Measurements from ENCODE around the gene KLF7.
A peak's percentile ranks its signal among the peaks of the same experiment; 100 is the strongest.

KLF7 gene

GRCh38 chr2:207148020-207148419, 17.7 kb downstream of the KLF7 start:
- DNase-seq, result no peak

GRCh38 chr2:207144173-207144785, 21.5 kb downstream of the KLF7 start:
- DNase-seq, result peak; percentile 49

DNA sequence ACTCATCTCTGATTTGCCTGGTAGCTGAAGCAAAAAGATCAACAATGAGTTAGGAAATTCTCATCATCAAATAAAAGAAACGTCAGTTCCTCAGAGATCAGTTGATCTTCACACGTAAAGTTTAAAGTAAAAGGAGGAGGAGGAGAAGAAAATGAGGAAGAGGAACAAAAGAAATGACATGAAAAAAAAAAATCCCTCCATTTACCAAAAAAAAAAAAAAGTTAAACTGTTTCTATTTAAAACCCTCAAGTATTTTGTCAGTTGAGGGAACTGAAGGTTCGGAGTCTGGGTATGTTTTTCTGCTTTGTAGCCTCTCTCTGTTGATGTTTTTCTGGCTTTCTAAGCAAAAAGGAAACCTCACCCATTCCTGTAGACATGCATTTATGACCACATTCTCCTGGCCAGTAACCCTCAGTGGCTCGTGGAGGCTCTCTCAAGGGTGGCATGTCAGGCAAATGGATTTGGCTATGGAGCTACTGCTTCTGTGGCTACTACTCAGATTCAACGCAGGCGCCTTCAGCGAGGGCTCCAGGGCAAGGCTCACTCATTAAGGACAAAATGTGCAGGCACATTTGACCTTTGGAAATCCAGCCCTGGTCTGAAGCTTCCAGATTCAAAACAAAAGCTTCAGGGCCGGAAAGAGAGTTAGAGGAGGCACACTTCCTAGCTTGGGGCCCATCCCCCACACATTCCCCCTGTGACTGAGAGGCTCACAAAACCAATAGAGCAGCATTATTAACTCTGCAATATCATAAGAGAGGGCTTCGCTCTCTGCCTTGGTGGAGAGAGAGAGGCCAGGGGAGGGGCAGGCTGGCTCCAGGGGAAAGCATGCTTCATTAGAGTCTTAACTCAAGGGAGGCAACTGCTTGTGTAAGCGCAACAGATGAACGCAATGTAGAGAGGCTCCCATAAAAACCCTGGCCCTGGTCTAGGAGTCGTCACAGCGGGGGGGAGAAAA, 22.3 kb downstream of the KLF7 start:
- DNase-seq, result peak; percentile 85

DNA sequence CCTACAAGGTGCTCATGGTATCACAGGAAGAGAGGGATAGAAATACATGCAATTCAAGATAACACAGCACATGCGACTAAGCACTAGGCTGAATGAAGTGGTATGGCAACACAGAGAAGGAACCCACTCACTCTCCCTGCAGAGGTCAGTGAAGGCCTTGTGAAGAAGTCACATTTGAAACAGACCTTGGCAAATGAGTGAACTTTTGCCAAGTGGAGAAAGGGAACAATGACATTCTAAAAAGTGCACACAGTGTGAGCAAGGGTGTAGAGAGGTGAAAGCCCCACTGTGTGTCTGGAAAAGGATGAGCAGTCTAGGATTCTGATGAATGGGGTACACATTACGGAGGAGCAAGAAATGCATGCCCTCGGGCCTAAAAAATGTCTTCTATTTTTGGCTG, 23.3 kb downstream of the KLF7 start:
- peak; percentile 74 for DNase-seq

GRCh38 chr2:207141386-207141785, 24.4 kb downstream of the KLF7 start:
- peak; percentile 74 for DNase-seq

GRCh38 chr2:207140265-207140664, 25.5 kb downstream of the KLF7 start:
- no peak for DNase-seq

- DNase-seq, result peak; percentile 36
These were observed 26.2 kb downstream of the KLF7 start for GRCh38 chr2:207139552-207139951.

DNA sequence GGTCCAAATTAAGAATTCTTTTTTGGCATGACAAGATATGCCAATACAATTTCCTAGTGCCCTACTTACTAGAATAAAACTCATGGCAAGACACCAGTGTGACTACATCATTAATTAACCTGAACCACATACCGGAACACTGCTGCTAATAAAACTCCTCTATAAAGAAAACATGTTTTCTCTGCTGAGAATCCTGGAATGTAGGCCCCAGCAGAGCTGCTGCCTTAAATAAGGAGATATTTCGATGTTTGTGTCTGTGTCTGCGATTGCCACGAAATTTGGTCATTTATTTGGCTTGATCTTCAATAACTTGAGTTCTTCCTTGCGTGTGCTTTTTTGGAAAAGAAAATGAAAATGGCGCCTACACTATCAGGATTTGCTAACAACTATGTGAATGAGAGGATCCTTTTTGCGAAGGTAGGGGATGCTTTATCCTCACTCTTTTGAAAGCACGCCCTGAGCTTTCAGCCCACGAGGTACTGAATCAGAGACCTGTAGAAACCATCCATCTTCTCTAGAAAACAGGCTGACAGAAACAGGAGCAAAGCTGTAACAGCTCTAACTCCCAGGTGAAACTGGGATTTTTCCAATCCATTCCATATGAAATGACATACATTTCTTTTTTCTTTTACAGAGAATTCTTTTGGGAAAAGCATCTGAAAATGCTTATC, 27.0 kb downstream of the KLF7 start:
- DNase-seq, result no peak

GRCh38 chr2:207137596-207138337, 28.0 kb downstream of the KLF7 start:
- no peak for DNase-seq

GRCh38 chr2:207136874-207137273, 28.9 kb downstream of the KLF7 start:
- no peak for DNase-seq

DNA sequence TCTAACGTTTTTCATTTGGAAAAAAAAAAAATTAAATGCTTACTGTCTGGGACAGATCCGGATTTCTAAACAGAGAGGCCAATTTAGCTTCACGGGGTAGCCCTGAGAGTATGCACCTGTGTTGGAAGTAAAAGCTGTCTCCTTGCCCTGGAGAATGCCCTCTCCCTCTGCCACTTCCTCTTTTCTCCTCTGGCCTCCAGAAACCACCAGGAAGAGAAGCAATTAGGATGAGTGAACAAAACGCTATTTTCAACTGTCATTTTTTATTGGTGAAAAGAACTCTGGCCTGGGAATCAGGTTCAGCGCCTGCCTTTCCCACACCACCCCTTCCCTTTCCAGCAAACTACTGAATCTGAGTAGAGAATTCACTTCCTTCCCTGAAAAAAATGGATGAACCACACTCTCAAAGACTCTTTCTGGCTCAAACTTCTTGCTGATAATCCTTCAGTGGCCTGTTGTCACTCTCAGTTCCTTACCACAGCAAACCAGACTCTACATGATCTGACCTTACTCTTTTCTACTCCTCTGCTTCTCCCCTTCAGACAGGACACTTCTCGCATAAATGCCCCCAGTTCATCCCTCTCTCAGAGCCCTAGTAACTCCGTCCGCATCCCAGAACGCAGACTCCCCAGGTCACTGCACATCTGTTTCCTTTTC, 29.8 kb downstream of the KLF7 start:
- peak; percentile 87 for DNase-seq

DNA sequence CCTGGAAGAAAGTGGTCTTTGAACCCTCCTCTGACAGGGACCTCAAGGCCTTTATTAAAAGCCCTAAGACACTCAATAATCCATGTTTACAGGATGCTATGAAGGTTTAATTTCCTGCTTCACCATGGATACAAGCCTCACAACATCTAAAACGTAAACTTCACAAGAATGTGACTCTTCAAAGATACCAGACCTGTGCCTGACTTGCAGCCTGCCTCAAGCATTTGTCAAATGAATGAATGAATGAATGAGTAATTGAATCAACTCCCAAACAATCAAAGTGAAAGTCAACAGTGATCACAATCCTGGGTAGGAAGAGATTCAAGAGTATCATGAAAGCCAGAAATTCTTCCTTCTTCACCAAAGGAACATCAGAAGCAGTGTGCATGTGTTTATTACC, 30.4 kb downstream of the KLF7 start:
- DNase-seq, result no peak

GRCh38 chr2:207133820-207134519, 31.8 kb downstream of the KLF7 start:
- DNase-seq, result no peak

DNA sequence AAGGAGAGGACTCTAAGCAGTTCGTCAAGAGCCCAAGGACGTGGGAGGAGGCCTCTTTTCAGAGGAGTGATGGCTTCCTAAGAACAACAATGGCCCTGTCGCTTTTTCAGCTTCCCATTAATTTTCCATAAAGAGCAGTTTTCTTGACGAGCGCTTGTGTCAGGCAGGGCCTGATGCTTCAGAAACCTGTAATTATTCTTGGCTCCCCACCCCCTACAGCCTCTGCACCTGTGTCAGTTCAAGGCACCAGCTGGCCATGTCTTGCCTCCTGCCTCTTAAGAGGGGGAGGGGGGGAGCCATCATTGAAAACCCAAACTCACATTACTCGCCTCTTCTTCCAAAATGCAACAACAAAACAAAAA, 32.3 kb downstream of the KLF7 start:
- no peak for DNase-seq

- no peak for DNase-seq
These were observed 33.7 kb downstream of the KLF7 start for GRCh38 chr2:207132019-207132418.

DNA sequence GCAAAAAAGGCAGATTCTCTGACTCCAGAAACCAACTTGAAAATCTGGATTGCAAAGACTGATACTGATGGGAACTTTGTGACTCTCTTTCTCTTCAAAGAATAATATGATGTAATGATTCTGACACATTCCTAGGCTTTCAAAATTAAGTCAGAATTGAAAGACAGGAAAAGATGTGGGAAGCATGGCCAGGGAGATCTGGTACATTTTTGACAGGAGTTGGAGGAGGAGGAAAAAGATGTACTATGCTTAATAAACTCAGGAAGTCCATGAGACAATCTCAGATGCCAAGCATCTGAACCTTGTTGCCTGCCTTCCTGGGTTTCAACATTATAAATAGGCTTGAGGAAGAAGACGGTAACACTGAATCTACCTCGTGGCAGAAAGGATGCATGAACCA, 34.2 kb downstream of the KLF7 start:
- DNase-seq, result no peak

- DNase-seq, result no peak
These were observed 34.7 kb downstream of the KLF7 start for GRCh38 chr2:207130958-207131521.

DNA sequence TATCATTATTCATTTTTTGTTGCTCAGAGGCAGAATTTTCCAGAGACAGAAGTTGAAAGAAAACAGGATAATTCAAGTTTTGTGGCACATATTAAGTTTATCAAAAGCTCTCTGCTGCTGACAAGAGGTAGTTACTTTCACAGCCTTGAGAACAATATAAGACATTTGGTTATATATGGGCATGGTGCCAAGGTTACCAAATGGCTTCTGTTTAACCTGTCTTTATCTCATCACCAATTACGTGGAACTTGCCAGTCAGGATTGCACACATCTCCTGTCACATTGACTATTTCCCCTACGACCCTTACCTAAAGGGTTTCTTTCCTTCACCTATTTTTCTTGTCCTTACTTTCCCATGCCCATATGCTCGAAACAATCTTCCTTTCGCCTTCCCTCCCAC, 35.9 kb downstream of the KLF7 start:
- DNase-seq, result no peak

GRCh38 chr2:207128867-207129266, 36.9 kb downstream of the KLF7 start:
- DNase-seq, result peak; percentile 24

DNA sequence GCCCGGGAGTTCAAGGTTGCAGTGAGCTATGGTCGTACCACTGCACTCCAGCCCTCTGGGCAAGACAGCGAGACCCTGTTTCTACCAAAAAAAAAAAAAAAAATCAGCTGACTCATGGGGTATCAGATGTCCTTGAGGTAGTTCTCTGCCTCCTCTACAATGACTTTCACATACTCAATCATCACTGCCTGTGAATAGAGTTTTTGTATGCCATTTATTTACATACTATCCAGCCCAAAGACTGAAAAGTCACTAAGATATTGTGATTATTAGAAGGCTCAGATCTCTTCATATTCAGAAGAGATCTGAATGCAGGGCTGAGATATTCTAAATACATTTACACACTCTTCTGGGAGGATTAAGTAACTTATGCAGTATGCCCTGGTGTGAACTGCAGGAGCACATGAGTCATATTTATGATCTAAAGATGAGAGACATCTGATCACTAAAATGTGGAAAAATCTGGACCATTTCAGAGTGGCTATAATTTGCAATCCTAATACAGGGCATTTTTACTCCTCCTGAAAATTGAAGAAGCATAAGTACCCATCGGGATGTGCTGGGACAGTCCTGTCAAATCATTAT, 38.9 kb downstream of the KLF7 start:
- DNase-seq, result no peak

DNA sequence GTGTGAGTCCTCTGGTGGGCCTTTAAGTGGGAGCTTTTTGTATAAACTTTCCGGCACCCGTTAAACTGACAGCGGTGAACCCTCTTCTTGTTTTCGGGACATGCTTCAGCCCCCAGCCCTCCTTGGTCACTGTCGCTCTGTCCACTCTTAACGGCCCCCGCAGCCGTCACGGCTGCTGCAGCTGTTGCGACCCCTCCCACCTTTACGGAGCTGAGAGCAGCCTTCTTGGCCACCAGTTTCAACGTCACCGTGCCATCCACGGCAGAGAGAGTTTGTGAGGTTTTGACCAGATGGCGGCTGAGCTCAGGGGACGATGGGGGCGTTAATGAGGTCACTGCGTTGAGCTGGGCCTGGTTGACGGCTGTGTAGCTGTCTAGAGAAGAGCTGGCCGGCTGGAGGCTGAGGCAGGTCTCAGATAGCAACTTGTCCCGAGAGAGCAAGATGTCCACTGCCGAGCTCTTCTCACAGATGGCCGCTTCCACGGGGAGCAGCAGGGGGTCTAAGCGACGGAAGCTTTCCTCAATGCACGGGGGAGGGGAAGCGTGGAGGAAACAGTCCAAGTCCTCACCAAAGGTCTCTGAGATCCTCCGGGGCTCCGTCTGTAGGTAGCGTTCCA, 41.9 kb downstream of the KLF7 start:
- no peak for DNase-seq
